ENCODE measurements around the gene NRAP. TPM values are rescaled to one million over a fixed set of nuclear protein-coding genes. Genes with fewer than 3 reads are reported as not detected.

NRAP gene
- total RNA-seq, 1 experiment from 2014 or later: not detected

DNA sequence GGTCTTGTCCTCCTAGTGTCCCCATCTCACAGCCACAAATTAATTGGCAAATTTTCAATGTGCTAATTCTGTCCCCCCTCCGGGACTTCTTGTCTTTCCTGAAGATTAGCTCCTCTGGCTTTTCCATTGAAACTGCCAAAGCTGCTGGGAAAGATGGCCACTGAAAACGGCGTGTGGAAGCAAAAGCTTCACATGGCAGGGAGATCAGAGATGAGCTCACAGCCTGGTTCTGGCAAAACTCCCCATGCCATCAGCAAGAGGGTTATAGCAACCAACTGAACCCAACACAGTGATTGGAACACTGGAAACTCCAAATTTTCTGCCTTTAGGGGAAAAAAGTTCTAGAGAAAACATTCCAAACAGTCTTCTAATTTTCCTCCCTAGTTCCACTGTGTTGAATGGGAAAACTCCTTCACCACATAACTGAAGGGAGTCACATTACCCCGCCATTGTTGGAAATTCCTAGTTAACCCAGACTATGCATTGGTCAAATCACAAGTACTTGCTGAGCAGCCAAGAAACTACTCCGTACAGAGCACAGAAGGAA, 37.0 kb downstream of the NRAP start:
- CTCF ChIA-PET: no interaction called here
- Histone ChIP-seq H4K20me1 (ENCODE audit: insufficient read depth) (no peaks in the 10 kb centered on the region), H3K4me2 (no peak overlapping the region), H3K36me3 (ENCODE audit: low read depth) (no peaks in the 10 kb centered on the region), H3F3A (ENCODE audit: insufficient read depth, low read depth) (no peaks in the 10 kb centered on the region), H3K4me3 (no peak overlapping the region), H3K9me3 (ENCODE audit: insufficient read depth, low read depth) (no peaks in the 10 kb centered on the region), H2AFZ (no peak overlapping the region), H3K79me2 (ENCODE audit: low read depth) (no peaks in the 10 kb centered on the region), H3K27ac (no peak overlapping the region), H3K4me1 (replicated peaks; ENCODE audit: insufficient read depth) (no peaks in the 10 kb centered on the region), H3K27me3 (ENCODE audit: insufficient read depth, low read depth) (peaks cover 34% of the 10 kb centered on the region), H3K9me2 (ENCODE audit: insufficient read depth) (no peaks in the 10 kb centered on the region)
- POLR2A ChIA-PET (ENCODE audit: unreplicated experiment): no interaction called here
- no TSS peak for BruUV-seq (replicated peaks)
- TF ChIP-seq, protein P1, sequence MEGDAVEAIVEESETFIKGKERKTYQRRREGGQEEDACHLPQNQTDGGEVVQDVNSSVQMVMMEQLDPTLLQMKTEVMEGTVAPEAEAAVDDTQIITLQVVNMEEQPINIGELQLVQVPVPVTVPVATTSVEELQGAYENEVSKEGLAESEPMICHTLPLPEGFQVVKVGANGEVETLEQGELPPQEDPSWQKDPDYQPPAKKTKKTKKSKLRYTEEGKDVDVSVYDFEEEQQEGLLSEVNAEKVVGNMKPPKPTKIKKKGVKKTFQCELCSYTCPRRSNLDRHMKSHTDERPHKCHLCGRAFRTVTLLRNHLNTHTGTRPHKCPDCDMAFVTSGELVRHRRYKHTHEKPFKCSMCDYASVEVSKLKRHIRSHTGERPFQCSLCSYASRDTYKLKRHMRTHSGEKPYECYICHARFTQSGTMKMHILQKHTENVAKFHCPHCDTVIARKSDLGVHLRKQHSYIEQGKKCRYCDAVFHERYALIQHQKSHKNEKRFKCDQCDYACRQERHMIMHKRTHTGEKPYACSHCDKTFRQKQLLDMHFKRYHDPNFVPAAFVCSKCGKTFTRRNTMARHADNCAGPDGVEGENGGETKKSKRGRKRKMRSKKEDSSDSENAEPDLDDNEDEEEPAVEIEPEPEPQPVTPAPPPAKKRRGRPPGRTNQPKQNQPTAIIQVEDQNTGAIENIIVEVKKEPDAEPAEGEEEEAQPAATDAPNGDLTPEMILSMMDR (conservative IDR thresholded peaks at IDR 0.05): no peak
- no peak for TF ChIP-seq EZH2 (IDR thresholded peaks at IDR 0.05; ENCODE audit: low read depth)
- DNase-seq: no peak
- intact Hi-C loops (cut with micrococcal nuclease; ENCODE audit: unreplicated experiment): no loop called here

DNA sequence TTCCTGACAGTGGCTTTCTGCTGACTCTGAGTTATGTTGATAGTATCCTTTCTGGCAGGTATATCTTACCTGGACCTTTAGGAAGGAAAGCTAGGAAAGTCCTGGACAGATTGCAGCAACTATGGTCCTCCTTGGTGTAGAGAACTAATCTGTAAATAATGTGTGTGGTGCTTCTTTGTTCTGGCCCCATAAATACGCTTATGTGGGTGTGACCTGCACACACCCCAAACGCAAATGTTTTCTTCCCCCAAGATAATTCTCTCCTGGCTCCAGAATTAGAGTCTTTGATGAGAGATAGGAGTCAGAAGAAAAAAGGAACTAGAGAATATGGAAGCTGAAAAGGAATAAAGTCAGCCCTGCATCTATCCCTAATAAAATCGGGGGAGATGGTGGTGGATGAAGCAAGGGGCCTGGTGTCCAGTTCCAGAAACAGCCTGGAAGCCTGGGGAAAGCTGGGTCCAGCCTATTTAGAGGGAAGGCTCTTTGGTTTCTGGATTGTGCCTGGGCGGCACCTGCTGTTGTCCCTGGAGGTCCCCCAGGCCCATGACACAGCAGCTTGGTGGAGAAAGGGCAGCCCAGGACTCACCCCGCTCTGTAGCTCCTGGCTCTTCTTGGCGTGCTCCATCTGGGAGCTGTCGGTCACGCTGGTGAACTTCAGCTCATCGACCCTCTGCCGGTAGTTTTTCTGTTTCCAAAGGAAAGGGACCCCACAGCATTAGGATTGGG, 38.2 kb downstream of the NRAP start:
- TF ChIP-seq, protein P1 (conservative IDR thresholded peaks at IDR 0.05): no peak
- no peak for TF ChIP-seq EZH2 (IDR thresholded peaks at IDR 0.05; ENCODE audit: low read depth)
- Histone ChIP-seq H3K79me2 (ENCODE audit: low read depth) (no peaks in the 10 kb centered on the region), H3K9me2 (ENCODE audit: insufficient read depth) (no peaks in the 10 kb centered on the region), H3K27ac (no peak overlapping the region), H3K4me3 (no peak overlapping the region), H4K20me1 (ENCODE audit: insufficient read depth) (no peaks in the 10 kb centered on the region), H3F3A (ENCODE audit: insufficient read depth, low read depth) (no peaks in the 10 kb centered on the region), H3K27me3 (ENCODE audit: insufficient read depth, low read depth) (peaks cover 46% of the 10 kb centered on the region), H3K36me3 (ENCODE audit: low read depth) (no peaks in the 10 kb centered on the region), H3K9me3 (ENCODE audit: insufficient read depth, low read depth) (no peaks in the 10 kb centered on the region), H3K4me2 (no peak overlapping the region), H2AFZ (no peak overlapping the region), H3K4me1 (replicated peaks; ENCODE audit: insufficient read depth) (no peaks in the 10 kb centered on the region)
- POLR2A ChIA-PET (ENCODE audit: unreplicated experiment): no interaction called here
- no TSS peak for BruUV-seq (replicated peaks)
- intact Hi-C loops (cut with micrococcal nuclease; ENCODE audit: unreplicated experiment): no loop called here
- no peak for DNase-seq
- CTCF ChIA-PET: no interaction called here

DNA sequence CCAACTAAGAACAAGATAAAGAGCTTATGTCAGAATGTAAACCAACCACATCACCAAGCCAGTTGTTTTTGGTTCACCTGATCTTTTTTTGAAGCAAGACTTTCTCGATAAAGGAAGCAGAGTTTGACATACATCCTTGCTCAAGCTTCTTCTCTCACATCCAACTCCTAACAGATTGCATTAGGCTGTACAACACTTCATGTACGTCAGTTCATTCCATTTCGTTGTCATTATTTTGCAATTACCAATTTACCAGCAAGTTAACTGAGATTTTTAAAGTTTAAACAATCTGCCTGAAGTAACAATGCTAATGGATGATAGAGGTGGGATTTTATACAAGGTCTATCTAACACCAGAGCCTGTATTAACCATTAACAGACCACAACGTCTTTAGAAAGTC, 41.0 kb downstream of the NRAP start:
- ChIA-PET CTCF (no interaction called here), POLR2A (ENCODE audit: unreplicated experiment) (no interaction called here)
- H3K79me2 ChIP-seq (ENCODE audit: low read depth): no peaks in the 10 kb centered on the region
- H3K36me3 ChIP-seq (ENCODE audit: low read depth): no peaks in the 10 kb centered on the region
- H3K4me2 ChIP-seq: no peak overlapping the region
- H3K27ac ChIP-seq: no peak overlapping the region
- no peaks in the 10 kb centered on the region for H3K9me3 ChIP-seq (ENCODE audit: insufficient read depth, low read depth)
- DNase-seq: no peak
- H3K4me1 ChIP-seq (replicated peaks; ENCODE audit: insufficient read depth): no peaks in the 10 kb centered on the region
- intact Hi-C loops (cut with micrococcal nuclease; ENCODE audit: unreplicated experiment): no loop called here
- H2AFZ ChIP-seq: no peak overlapping the region
- TF ChIP-seq, protein P1 (conservative IDR thresholded peaks at IDR 0.05): no peak
- TF ChIP-seq EZH2 (IDR thresholded peaks at IDR 0.05; ENCODE audit: low read depth): no peak
- BruUV-seq (replicated peaks): no TSS peak
- H3K27me3 ChIP-seq (ENCODE audit: insufficient read depth, low read depth): peaks cover 66% of the 10 kb centered on the region
- H3K4me3 ChIP-seq: no peak overlapping the region
- no peaks in the 10 kb centered on the region for H4K20me1 ChIP-seq (ENCODE audit: insufficient read depth)
- no peaks in the 10 kb centered on the region for H3K9me2 ChIP-seq (ENCODE audit: insufficient read depth)
- H3F3A ChIP-seq (ENCODE audit: insufficient read depth, low read depth): no peaks in the 10 kb centered on the region
